LNCaP clone FGC (cell line): ENCODE data around the gene MEN1.

Experiments used
- DNase-seq: peaks from one replicate; pipeline ENCODE4 v3.0.0-alpha.2; 2011; ENCODE audit warnings: low read depth
- H3K4me3 ChIP-seq: 2 replicates; pipeline ENCODE4 v1.5.1; 2011; ENCODE audit warnings: mild to moderate bottlenecking, low read depth, low read length, control low read depth
- CTCF ChIP-seq: IDR thresholded peaks from 2 replicates; pipeline ENCODE4 v1.5.1; 2012; ENCODE audit warnings: mild to moderate bottlenecking; ENCODE audit not compliant: control insufficient read depth, insufficient read depth; ENCODE audit errors: extremely low read depth

MEN1 gene

GRCh38 chr11:64767344-64768299 is 42.7 kb downstream of the MEN1 start:
- H3K4me3 ChIP-seq: no peak overlapping the region
- TF ChIP-seq CTCF: peak; percentile 78
- peak; percentile 39 for DNase-seq

GRCh38 chr11:64766881-64767280 is 43.5 kb downstream of the MEN1 start:
- no peak for DNase-seq
- no peak overlapping the region for H3K4me3 ChIP-seq
- TF ChIP-seq CTCF: no peak

GRCh38 chr11:64765851-64766665 is 44.3 kb downstream of the MEN1 start:
- DNase-seq: no peak
- TF ChIP-seq CTCF: no peak
- no peak overlapping the region for H3K4me3 ChIP-seq

- H3K4me3 ChIP-seq: no peak overlapping the region
- DNase-seq: no peak
- no peak for TF ChIP-seq CTCF
Measured at GRCh38 chr11:64765291-64765850, 45.0 kb downstream of the MEN1 start.

- no peak for TF ChIP-seq CTCF
- no peak for DNase-seq
- H3K4me3 ChIP-seq: no peak overlapping the region
Measured at GRCh38 chr11:64764753-64765152, 45.6 kb downstream of the MEN1 start.

- no peak overlapping the region for H3K4me3 ChIP-seq
- no peak for DNase-seq
- TF ChIP-seq CTCF: no peak
Measured at GRCh38 chr11:64764040-64764611, 46.2 kb downstream of the MEN1 start.
